HG03103 (cell line): ENCODE measurements around the gene ZNF426.
"Not testable (repeated sequence)": the region's sequence is repeated elsewhere in the genome, so short reads cannot be mapped to it uniquely, and the experiment has no call there.

ENCODE experiments used
- ATAC-seq: cut with Tn5 transposase; IDR thresholded peaks from one replicate; pipeline ENCODE4 v1.9.1; 2021; ENCODE audit warnings: low read depth; ENCODE audit not compliant: unreplicated experiment

Gene ZNF426

GRCh38 chr19:9538183-9539058 is at the start of gene ZNF426:
ZNF426 (minus strand) TSS chr19:9538645; CDS start chr19:9536232, 2,413 bp downstream.
- no peak for ATAC-seq

- no peak for ATAC-seq
These were observed 48.3 kb upstream of the ZNF426 start for GRCh38 chr19:9586764-9587163.

- ATAC-seq = no peak
These were observed 45.8 kb upstream of the ZNF426 start, which contains the start of gene ZNF121 for GRCh38 chr19:9584073-9584833. ZNF121 (minus strand) TSS chr19:9584504; CDS start chr19:9568097, 16,407 bp downstream.

- not testable (repeated sequence) for ATAC-seq
These were observed 43.8 kb upstream of the ZNF426 start for GRCh38 chr19:9582081-9582725.

GRCh38 chr19:9580728-9581127 is 42.3 kb upstream of the ZNF426 start:
- no peak for ATAC-seq

GRCh38 chr19:9570255-9570654 is 31.8 kb upstream of the ZNF426 start:
- no peak for ATAC-seq

- ATAC-seq = no peak
These were observed 28.3 kb upstream of the ZNF426 start for GRCh38 chr19:9566729-9567128.

- no peak for ATAC-seq
These were observed 27.7 kb upstream of the ZNF426 start for GRCh38 chr19:9565900-9566705.

GRCh38 chr19:9552536-9553274 is 14.3 kb upstream of the ZNF426 start:
- ATAC-seq = no peak

- ATAC-seq = no peak
These were observed 9.4 kb upstream of the ZNF426 start for GRCh38 chr19:9547870-9548269.

GRCh38 chr19:9541281-9541680 is 2.8 kb upstream of the ZNF426 start:
- ATAC-seq = not testable (repeated sequence)

GRCh38 chr19:9539921-9540320 is 1.5 kb upstream of the ZNF426 start:
- ATAC-seq = not testable (repeated sequence)

- ATAC-seq = not testable (repeated sequence)
These were observed 756 bp upstream of the ZNF426 start for GRCh38 chr19:9539201-9539600.

GRCh38 chr19:9535934-9536333 is 2.5 kb downstream of the ZNF426 start:
- no peak for ATAC-seq

GRCh38 chr19:9531933-9532332 is 6.5 kb downstream of the ZNF426 start:
- no peak for ATAC-seq

GRCh38 chr19:9528757-9529336 is 9.6 kb downstream of the ZNF426 start:
- ATAC-seq = no peak

- ATAC-seq = no peak
These were observed 14.5 kb downstream of the ZNF426 start for GRCh38 chr19:9523885-9524474.

- ATAC-seq = no peak
These were observed 31.2 kb downstream of the ZNF426 start for GRCh38 chr19:9507285-9507684.

- ATAC-seq = no peak
These were observed 37.6 kb downstream of the ZNF426 start for GRCh38 chr19:9500796-9501195.
